Hypothalamus (tissue), 51 donors: Measurements from ENCODE around the gene MYO1D.
"Not testable (repeated sequence)": the region's sequence is repeated elsewhere in the genome, so short reads cannot be mapped to it uniquely, and the experiment has no call there.

ENCODE experiments used
- DNase-seq, 51 donors: peaks; one replicate each; lab custom pipeline; 2025; lab: John Stamatoyannopoulos, UW

The MYO1D gene

GRCh38 chr17:32693194-32693897, 183.6 kb downstream of the MYO1D start:
- peak in 2 of 51 donors; percentile 2 to 62 for DNase-seq

DNA sequence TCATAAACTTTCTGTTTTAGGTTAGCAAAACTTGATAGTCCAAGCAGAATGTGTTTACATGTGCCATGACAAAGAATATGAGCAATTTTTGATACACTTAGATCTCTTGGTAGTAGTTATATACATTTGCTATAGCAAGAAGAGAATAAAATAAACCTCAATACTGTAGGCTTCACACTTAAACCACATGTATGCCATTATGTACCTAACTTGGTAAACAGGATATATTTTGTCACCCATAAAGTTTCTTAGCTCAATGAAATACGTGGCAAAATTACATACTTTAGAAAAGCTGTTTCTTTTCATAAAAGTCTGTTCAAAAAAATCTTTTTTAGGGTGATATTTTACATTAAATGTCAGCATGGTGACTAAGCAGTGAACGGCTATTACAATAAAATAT, 184.7 kb downstream of the MYO1D start:
- DNase-seq: no peak

DNA sequence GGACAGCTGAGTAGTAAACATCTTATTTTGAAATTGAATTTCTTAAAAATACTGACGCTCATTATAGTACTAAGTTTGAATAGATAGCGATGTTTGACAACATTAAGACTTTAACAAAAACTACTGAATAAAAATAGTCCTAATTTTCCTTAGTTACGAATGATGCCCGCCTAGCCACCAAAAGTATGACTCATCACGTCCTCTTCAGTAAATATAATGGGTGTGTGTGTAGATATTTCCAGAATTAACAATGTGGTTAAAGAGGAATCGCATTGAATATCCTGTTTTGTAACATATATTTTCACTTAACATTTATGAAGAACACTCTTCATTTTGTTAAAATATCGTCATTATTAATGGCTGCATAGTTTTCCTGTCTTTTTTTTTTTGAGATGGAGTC, 187.6 kb downstream of the MYO1D start:
- DNase-seq: no peak

DNA sequence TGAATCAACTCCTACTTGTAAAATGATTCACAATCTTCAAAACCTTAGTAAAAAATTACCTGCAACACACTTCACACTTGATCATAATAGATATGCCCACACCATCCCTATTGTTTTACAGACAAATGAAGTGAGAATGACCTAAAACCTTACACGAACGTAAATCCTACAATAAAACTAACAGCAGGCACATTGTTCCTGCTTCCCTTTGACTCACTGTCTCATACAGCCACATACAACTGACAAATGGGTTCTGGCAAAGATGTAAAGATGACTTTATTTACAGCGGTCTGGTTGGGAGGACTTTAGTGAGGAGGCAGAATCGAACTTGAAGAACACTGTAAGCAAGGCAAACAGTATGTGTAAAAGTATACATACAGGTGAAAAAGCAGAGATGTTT, 188.7 kb downstream of the MYO1D start:
- no peak for DNase-seq

- DNase-seq: no peak
Measured at GRCh38 chr17:32684087-32684958, 192.6 kb downstream of the MYO1D start.

- no peak for DNase-seq
Measured at GRCh38 chr17:32673964-32674363, 203.0 kb downstream of the MYO1D start.

DNA sequence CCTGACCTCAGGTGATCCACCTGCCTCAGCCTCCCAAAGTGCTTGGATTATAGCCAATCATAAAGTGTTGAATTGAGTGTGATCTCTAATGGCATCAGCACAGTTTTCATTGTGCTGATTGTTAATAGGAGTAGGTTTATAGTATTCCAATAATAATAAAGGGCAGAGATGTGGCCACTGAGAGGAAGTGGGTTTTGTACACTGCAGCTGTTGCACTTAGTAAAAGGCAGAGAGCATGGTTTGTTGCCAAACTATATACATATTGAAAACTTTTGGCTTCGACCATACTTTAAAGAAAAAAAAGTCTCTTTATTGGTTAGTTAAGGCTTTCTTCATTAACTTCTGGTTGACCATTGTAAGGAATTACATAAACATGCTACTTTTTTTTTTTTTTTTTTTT, 204.2 kb downstream of the MYO1D start:
- no peak for DNase-seq

- DNase-seq: peak in 2 of 51 donors; percentile 9 to 21
Measured at GRCh38 chr17:32671896-32672295, 205.0 kb downstream of the MYO1D start.

DNA sequence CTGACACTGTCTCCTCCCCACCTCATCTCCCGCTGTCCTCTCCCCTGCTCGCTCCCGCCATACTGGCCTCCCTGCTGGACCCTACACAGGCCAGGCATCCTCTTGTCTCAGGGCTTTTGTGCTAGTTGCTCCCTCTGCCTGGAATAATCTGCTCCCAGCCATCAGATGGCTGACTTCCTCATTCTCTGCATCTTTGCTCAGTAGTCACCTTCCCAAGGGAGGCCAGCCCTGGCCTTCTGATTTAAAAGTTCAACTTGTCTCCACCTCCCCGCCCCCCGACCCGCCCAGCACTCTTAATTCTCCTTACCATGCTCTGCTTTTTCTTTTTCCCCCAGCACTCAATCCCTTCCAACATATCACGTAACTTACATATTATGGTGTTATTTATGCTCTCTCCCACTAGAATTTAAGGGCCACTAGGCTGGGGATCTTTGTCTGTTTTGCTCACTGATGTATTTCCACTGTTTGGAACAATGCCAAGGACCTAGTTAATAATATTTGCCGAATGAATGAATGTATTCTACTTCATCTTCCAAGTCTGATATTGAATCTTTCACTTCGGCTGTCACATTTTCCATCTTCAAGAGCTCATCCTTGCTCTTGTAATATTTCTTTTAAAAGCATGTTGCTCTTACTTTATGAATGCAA, 211.9 kb downstream of the MYO1D start:
- DNase-seq: no peak

DNA sequence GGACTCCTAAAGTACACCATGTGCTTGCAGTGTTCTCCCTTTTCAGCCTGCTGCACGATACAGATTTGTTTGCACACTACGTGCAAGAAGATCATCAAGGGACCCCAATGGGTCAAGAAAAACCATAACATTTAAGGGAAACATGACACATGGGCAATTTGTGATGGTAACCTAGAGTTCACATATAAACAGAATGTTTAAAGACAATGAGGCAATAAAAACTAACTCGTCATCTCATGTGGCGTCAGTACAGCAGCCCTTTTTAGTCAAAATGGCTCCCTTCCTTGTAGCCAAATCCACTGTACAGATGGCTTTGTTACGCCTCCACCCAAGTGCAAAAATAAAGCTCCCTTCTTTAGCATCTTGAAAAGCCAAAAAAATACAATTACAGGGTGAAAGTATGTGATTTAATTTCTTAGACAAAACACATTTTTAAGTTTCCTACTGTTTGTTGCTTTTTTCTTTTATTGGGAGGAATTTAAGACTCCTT, 216.4 kb downstream of the MYO1D start:
- DNase-seq: no peak

- peak in 48 of 51 donors; percentile 10 to 87 (median 60) for DNase-seq
Measured at GRCh38 chr17:32659419-32659842, 217.5 kb downstream of the MYO1D start.

GRCh38 chr17:32658470-32659418, 218.2 kb downstream of the MYO1D start:
- no peak for DNase-seq

- no peak for DNase-seq
Measured at GRCh38 chr17:32656886-32657285, 220.0 kb downstream of the MYO1D start.

- DNase-seq: no peak
Measured at GRCh38 chr17:32654324-32654723, 222.6 kb downstream of the MYO1D start.

GRCh38 chr17:32651084-32651483, 225.8 kb downstream of the MYO1D start:
- no peak for DNase-seq

DNA sequence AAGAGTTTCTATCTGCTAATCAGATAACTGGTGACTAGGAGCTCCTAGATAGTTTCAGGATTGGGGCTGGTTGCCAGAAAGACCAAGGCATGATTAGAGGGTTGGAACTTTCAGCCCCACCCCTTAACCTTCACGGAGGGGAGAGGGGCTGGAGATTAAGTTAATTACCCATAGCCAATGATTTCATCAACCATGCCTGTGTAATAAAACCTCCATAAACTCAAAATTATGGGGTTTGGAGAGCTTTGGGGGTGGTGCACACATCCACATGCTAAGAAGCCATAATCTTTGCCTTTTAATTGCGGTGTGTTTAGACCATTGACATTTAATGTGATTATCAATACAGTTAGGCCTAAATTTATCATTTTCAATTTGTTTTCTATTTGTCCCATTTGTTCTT, 228.5 kb downstream of the MYO1D start:
- no peak for DNase-seq

DNA sequence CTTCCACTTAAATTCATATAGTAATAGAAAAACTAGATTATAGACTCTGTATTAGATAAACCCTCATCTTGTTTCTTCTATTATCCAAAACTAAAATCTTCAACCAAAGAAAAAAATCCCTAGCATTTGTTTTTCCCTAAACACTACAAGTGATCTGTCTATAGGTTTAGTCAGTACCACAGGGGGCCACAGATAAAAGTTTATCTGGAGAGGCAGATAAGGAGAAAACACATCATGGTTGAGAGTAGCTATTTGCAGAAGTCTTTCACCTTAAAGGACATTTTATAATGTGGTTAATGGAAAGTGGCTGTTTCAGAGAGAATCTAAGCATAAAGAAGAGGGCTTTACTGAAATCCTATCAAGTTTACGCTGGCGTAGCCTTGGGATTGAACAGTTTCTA, 230.0 kb downstream of the MYO1D start:
- DNase-seq: no peak

- not testable (repeated sequence) for DNase-seq
Measured at GRCh38 chr17:32641514-32641913, 235.4 kb downstream of the MYO1D start.

GRCh38 chr17:32636598-32637218, 240.2 kb downstream of the MYO1D start:
- DNase-seq: no peak

DNA sequence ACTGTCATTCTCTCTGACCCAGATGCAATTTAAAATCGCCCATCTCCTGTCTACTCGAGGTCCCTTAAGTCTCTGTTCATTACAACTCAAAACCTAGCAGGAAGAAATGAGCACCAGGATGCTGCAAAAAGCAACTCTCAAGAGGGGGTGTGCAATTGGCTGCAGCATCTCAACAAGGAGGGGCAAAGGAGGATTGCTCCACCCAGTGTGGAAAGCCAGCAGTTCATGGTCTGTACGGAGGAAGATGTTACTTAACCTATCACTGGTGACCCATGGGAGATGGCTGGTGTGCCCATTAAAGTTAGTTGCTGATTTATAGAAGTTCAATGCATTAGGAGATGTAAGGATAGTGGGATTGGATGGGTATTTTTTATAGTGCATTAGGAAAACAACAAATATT, 242.8 kb downstream of the MYO1D start:
- no peak for DNase-seq
